ENCODE data around the gene ACSM5. TPM values are rescaled to one million over a fixed set of nuclear protein-coding genes. Genes with fewer than 3 reads are reported as not detected.

The ACSM5 gene, protein sequence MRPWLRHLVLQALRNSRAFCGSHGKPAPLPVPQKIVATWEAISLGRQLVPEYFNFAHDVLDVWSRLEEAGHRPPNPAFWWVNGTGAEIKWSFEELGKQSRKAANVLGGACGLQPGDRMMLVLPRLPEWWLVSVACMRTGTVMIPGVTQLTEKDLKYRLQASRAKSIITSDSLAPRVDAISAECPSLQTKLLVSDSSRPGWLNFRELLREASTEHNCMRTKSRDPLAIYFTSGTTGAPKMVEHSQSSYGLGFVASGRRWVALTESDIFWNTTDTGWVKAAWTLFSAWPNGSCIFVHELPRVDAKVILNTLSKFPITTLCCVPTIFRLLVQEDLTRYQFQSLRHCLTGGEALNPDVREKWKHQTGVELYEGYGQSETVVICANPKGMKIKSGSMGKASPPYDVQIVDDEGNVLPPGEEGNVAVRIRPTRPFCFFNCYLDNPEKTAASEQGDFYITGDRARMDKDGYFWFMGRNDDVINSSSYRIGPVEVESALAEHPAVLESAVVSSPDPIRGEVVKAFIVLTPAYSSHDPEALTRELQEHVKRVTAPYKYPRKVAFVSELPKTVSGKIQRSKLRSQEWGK
- polyA plus RNA-seq (ENCODE audit: insufficient read length), result 0.19 TPM

DNA sequence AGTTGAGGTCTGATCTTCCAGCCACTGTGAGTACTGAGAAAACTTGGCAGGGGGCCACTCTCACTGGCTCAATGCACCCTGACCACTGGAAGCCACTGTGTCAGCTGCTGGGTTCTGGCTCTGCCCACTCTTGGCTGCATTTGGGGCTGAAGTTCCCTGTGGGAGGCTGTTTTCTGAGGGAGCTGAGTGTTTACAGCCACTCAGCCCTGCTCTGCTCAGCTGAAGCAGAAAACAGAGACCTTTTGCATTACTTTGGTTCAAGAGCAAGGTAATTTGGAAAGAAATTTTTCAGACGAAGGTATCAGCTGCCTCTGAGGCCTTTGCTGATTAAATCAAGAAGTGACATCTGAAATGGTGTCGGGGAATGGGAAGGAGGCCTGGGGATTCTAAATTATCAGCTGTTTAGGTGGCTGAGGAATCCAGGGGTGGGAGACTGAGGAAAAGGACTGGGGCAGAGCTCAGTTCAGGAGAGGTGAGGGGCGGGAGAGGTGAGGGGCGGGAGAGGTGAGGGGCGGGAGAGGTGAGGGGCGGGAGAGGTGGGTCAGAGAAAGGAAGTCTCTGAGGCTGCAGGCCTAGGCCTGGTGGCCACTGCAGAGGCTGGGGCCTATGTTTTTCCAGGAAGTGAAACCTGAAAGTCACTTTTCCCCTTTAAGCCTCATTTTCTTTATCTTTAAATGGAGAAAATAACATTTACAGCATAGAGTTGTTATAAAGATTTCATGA, at the start of gene ACSM5:
Gene ACSM5, plus strand, starts transcription at position 137 of the 723 bp plus-strand sequence. CDS start 1,951 bp downstream, outside the sequence.
- DNase-seq (ENCODE audit: low read depth), result no peak

DNA sequence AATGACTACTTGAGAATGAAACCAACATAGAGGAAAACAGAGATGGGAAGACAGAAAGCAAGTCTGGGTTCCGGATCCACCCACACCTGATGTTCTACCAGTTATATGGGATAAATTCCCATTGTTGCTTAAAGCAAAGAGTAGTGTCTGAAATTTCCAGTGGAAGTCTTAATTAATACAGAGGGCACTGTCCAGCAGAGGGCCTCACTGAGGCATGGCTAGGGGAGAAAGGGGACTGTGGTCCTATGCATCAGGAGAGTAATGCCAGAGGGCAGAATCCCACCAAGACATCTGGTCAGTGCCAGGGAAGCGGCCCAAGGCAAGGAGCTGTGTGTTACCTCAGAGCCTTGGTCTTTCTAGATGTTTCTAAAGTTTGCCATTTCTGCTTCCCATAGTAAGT, 49.3 kb upstream of the ACSM5 start:
- DNase-seq (ENCODE audit: low read depth), result no peak

DNA sequence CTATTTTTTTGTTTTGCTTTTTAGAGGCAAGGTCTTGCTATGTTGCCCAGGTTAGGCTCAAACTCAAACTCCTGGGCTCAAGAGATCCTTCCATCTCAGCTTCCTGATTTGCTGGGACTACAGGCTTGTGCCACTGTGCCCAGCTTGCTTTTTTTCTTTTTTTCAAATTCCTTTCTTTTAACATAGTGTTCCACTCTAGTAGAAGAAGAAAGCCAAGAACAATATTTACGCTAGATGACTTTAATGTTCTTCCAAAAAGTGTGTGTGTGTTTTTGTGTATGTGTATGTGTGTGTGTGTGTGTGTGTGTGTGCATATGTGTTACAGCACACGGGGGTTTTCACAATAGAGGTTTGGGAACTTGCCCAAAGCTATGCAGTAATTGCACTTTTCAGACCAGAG, 46.1 kb upstream of the ACSM5 start:
- no peak for DNase-seq (ENCODE audit: low read depth)

DNA sequence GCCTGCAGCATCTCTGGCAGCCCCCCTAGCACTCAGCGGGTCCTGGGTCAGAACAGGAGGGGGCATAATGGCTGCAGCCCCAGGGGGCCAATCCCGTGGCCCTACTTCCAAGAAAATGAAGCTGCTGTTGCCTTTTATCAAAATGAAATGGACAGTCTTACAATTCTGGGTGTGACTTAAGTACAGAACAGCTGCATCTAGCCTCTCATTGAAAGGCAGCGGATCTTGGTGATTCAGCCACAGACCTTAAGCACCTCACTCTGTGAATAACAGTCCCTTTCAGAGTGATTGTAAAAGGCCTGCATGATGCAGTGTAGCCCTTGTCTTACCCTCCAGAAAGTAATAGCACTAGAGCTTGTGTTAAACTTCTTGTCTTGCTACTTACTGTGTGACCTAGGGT, 45.3 kb upstream of the ACSM5 start:
- DNase-seq (ENCODE audit: low read depth), result no peak

DNA sequence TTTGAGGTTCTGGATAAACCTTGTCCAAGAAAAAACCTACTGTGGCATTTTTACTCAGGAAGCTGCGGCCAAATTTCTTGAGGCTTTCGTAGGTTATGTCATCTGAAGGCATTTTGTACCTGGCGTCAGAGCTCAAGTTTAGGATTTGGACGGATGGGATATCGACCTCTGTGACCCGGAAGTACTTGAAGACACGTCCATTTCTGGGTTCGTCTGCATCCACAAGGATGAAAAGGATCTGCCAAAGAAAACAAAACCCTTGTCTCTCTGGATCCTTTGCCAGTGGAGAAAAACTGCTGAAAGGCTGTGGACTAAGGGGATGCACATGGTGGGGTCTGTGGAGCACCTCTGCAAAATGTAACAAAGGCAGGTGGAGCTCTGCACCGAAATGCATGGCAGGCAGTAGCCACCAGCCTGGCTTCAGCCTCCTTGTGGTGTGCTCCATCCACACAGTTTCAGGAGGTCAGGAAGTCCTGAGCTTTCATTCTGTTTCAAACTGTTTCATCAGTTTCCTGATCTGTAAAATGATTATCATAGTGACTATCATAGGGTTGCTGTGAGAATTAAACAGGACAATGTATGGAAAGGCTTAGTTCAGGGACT, 39.8 kb upstream of the ACSM5 start:
- no peak for DNase-seq (ENCODE audit: low read depth)

DNA sequence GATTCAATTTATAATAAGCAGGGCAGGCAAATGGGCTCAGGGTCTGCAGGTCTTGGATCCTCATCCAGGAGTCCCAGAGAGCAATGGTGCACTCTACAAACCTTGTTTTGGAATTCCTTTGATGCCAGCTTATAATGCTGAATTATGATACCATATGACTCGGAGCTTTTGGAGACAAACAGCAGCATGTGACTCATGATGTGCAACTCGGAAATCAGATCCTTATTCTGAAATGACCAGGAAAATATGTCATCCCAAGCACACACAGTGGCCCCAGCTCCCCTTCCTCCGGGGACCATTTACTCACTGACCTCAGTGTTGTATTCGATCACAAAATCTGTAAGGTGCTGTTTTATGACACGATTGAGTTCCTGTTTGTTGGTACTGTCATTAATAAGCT, 36.6 kb upstream of the ACSM5 start:
- DNase-seq (ENCODE audit: low read depth), result no peak

DNA sequence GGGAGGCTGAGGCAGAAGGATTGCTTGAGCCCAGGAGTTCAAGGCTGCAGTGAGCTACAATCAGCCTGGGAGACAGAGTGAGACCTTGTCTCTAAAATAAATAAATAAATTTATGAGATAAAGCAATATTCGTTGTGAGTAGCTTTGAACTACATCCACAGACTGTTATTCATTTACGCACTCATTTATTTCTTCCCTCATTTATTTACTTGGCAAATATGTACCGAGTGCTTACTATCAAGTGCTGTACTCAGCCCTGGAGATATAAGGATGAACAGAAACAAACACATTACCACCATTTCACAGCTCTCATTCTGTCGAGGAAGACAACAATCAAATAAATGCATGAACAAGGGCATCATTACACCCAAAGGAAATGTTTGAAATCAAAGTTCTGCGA, 32.2 kb upstream of the ACSM5 start:
- DNase-seq (ENCODE audit: low read depth), result no peak

DNA sequence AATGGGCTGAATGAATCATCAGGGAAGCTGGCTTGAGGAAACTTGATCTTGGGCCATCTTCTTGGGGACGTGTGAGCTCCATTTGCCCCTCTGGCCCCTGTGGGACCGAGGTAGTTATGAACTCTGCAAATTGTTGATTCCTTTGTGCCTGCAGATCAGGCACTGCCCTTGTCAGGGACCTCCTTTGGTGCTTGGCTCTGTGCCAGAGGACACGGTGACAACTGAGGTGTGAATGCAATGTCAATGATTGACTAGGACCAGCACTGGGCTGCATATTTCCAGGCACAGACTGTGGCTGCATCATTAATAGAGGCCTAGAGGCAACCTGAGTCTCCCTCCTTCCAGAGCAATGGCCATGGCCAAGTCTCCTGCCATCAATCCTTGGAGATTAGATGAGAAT, 28.6 kb upstream of the ACSM5 start:
- no peak for DNase-seq (ENCODE audit: low read depth)

DNA sequence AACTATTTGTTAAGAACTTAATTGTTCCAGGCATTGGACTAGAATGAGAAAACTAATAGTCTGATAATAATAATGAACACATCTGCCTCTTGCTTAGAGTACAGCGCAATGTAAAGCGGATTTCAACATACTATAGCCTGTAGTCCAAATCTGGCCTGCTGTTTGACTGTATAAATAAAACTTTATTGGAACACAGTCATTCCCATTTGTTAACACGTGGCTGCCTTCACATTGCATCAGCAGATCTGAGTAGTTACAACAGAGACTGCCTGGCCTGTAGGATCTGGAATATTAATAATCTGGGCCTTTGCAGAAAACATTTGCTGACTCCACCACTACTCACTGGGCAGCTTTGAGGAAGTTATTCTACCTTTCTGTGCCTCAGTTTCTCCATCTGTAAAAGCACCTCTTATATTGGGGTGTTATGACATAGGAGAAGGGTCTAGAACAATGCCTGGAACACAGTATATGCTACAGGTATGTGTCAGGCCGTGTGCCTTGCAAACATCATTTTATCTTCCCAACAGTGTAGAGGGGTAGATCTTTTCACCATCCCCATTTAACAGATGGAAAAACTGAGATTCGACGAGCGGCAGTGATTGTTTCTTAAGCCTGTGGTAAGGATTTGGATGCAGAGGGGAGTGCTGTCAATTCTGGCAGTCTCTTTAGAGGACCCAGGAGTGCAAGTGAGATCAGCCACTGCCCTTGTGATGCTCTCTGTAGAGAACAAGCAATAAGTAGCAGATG, 27.0 kb upstream of the ACSM5 start:
- DNase-seq (ENCODE audit: low read depth), result no peak

DNA sequence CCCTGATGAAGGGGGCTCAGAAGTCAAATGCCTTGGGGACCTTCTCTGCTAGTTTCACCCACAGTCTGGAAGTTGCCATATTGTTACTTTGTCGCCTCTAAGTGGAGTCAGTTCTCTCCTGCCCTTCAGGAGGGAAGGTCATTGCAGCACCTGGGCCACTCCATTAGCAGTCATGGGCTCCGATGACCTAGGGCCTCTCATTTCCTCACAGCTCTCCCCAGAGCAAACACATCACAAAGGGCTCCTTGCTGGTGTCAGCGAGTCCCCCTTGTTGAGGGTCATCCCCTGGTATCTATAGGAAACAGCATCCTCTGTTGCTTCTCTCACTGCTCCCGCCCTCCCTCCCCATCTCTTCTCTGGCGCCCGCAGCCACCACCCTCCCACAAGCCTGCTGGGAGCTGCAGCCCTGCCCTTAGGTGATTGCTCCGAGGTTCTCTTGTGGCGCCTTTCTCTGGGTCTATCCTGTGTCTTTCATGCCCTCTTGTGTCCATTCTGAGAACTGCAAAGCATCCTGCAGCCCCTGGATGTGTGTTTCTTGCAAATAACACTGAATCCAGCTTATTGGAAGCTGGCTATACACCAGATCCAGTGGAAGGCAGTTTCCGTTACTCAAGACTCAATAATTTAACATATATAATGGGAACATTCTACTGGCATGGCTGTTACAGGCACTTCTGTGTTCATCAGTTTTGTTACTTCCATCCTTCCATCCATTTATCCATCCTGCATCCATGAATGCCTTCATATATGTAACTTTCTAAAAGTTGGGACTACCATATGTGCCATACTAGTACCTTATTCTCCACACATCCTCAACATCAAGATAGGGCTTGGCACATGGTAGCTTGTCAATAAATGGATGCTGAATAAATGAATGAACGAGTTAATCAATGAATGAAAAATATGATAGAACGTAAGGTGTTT, 26.0 kb upstream of the ACSM5 start:
- DNase-seq (ENCODE audit: low read depth), result no peak

DNA sequence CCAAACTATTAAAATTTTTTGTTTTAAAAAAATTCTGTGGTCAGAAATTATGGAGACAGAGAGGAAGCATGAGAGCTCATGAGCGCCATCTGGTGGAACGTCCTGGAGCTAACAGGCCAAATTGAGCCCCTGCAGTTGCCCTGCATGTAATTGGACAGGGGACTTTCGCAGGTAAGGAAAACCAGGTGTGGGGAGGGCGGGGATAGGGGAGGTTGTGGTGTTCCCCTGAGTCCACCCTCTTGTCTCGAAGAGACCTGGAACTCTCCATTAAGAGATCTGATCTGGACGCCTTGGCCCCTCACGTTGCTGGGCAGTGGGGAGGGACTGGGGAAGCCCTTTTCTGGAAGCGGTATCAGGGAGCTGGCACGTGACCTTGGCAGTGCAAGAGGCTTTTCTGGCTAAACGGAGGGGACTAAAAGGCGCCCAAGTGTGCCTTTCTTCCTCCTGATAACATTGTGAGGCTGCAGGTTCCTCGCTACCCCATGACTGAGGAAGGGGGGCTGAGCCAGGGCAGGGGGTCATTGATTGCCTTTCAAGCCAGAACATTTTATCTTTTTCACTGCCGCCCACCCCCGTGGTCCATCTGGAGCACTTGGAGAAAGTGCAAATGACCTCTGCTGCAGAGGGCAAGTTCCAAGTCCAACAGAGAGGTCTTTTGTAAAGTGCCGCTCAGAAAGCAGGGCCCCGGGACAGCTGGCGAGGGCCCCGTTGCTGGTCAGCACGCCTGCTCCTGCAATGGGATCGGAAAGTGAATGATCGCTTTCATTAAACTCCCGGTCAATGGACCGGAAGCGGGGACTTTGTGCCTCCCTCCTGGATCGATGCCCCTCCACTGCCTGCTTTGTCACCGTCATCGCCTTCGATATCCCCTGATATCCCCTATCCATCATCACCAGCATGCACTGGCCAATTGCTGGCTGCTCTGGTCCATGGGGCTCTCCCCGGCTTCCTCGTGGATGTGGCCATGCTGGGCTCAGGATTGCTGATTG, 23.2 kb upstream of the ACSM5 start:
- no peak for DNase-seq (ENCODE audit: low read depth)

DNA sequence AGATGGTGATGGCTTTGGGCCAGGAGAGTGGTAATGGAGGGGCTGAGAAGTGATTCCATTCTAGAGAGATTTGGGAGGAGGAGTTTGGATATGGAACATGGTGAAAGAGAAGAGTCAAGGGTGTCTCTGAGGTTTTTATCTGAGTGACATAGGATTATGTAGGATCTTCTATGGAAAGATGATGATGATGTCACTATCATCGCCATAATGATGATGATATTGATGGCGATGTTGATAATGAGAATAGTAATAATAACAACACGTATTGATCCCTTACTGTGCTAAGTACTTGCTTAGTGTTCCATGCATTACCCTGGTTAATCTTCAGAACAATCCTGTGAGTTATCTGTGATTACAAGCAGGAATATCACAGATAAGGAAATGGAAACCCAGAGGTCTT, 21.4 kb upstream of the ACSM5 start:
- DNase-seq (ENCODE audit: low read depth), result no peak

DNA sequence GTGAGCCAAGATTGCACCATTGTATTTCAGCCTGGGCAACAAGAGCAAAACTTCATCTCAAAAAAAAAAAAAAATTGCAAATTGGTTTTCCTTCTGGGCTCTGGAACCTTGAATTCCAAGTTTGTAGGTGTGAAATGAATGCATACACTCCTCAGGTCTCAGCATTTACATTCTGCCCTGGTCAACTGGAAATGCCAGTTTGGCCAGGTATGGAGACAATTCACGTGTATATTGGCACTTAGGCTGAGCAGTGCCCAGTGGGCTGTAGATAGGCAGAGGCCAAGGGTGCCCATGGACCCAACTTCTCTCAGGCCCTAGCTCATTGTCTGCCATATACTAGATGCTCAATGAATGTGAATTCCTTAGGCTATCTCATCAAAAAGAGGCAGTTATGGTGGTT, 20.5 kb upstream of the ACSM5 start:
- DNase-seq (ENCODE audit: low read depth), result no peak

DNA sequence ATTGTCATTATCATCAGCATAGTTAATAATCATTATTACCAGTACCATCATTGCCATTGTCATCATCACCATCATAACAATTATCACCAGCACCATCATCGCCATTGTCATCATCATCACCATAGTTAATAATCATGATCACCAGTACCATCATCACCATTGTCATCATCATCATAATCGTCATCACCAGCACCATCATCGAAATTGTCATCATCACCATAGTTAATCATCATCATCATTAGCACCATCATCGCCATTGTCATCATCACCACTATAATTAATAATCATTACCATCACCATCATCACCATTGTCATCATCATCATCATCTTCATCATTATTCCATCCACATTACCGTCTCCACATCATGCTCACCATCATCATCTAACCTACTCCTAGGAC, 18.3 kb upstream of the ACSM5 start:
- no peak for DNase-seq (ENCODE audit: low read depth)

DNA sequence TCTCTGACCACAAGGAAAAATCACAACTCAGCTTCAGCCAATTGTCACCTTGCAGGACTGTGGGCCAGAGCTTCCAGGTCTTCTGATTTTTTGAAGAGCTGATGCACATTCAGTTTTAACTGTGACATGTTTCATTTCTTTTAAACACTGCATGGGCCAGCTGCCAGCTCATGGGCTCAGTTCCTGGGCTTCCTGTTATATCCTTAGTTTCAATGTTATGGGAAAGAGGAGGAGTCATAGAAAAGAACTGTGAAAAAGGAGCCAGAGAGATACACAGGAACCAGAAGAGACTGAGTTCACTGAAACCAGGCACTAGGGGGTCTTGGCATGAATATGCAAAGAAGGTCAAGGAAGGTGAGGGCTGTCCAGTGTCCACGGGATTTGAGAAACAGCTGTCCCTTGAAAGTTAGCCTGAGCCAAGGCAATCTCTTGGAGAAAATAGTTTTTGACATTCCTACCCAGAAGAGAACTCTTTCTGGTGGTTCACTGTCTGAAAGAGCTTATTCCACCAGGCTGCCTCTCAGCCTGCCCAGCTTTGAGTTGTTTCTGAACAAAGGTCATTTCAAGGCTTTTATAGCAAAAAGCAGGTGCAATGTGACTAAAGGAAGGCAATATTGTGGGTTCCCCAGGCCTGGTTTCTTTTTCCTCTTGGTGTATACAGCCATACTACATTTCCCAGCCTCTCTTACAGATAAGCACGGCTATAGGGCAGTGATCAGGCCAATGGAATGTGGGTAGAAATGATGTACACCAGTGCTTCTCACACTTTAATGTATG, 15.3 kb upstream of the ACSM5 start:
- no peak for DNase-seq (ENCODE audit: low read depth)

DNA sequence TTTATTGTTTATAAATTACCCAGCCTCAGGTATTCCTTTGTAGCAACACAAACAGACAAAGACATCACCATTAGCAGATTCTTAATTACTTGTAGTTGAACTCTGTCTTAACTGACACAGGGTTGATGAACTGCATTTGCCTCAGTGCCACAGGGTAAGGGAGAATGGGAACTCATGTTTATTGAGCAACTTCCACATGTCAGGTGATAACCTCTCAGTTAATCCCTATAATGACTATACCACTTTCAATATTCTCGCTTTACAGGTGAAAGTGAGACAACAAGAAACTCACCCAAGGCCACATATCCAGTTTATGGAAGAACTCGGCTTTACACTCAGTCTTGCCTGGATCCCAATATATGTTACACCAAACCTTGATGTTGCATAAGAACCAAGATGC, 13.4 kb upstream of the ACSM5 start:
- DNase-seq (ENCODE audit: low read depth), result no peak

DNA sequence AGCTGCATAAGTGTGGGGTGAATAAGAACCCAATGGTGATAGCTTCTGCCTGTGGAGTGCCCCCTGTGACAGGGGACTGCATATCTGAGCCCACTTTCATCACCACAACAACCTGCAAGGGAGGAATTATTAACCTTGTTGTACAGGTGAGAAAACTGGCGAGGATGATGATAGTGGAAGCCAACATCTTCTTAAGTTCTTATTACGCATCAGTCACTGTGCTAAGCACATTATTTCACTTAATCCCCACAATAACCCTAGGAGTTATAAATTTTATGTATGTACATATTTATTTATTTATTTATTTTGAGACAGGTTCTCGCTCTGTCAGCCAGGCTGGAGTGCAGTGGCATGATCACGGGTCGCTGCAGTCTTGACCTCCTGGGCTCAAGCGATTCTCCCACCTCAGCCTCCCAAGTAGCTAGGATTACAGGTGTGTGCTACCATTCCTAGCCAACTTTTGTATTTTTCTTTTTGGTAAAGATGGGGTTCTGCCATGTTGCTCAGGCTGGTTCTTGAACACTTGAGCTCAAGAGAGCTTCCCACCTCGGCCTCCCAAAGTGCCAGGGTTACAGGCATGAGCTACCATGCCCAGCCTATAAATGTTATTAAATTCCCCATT, 12.4 kb upstream of the ACSM5 start:
- DNase-seq (ENCODE audit: low read depth), result no peak

DNA sequence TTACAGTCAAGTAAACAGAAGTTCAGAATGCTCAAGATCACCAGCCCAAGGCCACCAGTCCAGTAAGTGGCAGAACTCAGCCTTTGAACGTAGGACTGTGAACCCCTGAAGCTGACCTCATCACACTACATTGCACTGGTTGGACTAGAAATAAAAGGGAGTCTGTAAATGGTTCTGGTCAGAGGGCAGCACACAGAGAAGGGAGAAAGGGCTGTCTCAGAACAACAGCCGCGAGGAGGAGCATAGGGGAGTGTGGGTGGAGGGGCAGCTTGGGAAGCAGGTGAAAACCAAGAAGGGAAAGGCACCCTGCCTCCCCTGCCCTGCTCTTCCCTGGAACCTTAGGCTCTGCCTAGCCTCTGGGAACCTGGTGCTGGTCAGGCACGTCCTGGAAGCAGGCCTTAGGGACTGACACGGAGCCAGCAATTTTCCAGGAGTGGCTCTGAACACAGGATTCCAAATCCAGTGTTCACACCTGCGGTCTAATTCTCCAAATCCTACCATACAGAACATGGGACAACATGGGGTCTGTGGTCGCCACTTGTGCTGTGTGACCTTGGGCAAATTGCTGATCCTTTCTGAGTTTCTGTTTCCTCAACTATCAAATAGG, 11.8 kb upstream of the ACSM5 start:
- no peak for DNase-seq (ENCODE audit: low read depth)

All from forelimb muscle (tissue), 1 donor.